NT2/D1 (cell line): ENCODE measurements around the gene TXNL4A.

Experiments used
- SUZ12 ChIP-seq: IDR thresholded peaks from 2 replicates; pipeline ENCODE4 v1.6.1; 2011; ENCODE audit not compliant: insufficient read length, insufficient read depth; ENCODE audit errors: extremely low read depth
- YY1 ChIP-seq: IDR thresholded peaks from 2 replicates; pipeline ENCODE4 v1.6.1; 2011; ENCODE audit not compliant: insufficient read length, insufficient read depth
- ZNF274 ChIP-seq: IDR thresholded peaks from 2 replicates; pipeline ENCODE4 v1.6.1; 2011; ENCODE audit warnings: mild to moderate bottlenecking, low read depth, low read length

DNA sequence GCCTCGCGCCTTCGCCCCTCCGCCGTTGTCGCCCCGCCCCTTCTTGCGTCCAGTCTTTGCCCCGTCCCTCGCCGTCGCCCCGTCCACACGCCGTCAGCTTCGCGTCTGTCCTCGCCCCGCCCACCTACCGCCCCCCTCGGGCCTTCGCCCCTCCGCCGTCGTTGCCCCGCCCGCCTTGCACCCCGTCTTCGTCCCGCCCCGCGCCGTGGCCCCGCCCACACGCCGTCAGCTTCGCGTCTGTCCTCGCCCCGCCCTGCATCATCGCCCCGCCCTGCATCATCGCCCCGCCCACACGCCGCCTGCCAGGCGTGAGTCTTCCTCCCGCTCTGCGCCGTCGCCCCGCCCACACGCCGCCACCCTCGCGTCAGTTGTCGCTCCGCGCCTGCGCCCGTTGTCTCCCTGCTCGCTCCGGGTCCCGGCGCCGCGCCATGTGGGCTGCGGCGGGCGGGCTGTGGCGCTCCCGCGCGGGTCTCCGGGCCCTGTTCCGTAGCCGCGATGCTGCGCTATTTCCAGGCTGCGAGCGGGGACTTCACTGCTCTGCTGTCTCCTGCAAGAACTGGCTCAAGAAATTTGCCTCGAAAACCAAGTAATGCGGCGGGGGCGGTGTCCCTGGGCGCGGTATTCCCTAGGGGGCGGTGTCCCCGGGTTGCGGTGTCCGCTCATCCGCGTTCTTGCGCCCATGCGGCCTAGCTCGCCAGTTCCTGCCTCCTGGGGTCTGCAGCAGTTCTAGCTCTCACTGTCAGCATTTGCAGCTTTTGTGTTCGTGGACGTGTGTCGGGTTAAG lies 45.9 kb upstream of the TXNL4A start, which contains the start of gene RBFA:
- TF ChIP-seq YY1, result no peak
- TF ChIP-seq ZNF274, result no peak
- no peak for TF ChIP-seq SUZ12
